Lower lobe of right lung (tissue), 2 donors: ENCODE data around the gene GPR176. TPM values are rescaled to one million over a fixed set of nuclear protein-coding genes. Genes with fewer than 3 reads are reported as not detected.
"Not testable (repeated sequence)": the region's sequence is repeated elsewhere in the genome, so short reads cannot be mapped to it uniquely, and the experiment has no call there.

ENCODE experiments used
- ATAC-seq, 2 donors: fragments of 200-7000 bp; cut with Tn5 transposase; one replicate each; pipeline ENCODE4 v1.9.1; 2020 to 2022; ENCODE audit warnings: mild to moderate bottlenecking in 2 of 2, moderate library complexity in 2 of 2
- DNase-seq: peaks from one replicate; pipeline ENCODE4 v3.0.0-alpha.2; 2020
- H3K27ac ChIP-seq: fragments of 200-600 bp; one replicate; pipeline ENCODE4 v1.8.0; 2022
- H3K27me3 ChIP-seq: fragments of 200-600 bp; one replicate; pipeline ENCODE4 v1.8.0; 2022; ENCODE audit warnings: low read depth
- H3K36me3 ChIP-seq: fragments of 200-600 bp; one replicate; pipeline ENCODE4 v1.8.0; 2022; ENCODE audit warnings: mild to moderate bottlenecking
- H3K4me1 ChIP-seq: fragments of 200-600 bp; one replicate; pipeline ENCODE4 v1.8.0; 2022
- H3K4me3 ChIP-seq: fragments of 200-600 bp; one replicate; pipeline ENCODE4 v1.8.0; 2022; ENCODE audit warnings: mild to moderate bottlenecking
- H3K9me3 ChIP-seq: fragments of 200-600 bp; one replicate; pipeline ENCODE4 v1.8.0; 2022
- CTCF ChIP-seq: fragments of 200-600 bp; IDR thresholded peaks from one replicate; pipeline ENCODE4 v1.8.0; 2022; ENCODE audit warnings: antibody characterized with exemption, mild to moderate bottlenecking
- intact Hi-C: fragments of 100-400 bp; cut with DNase I; formaldehyde crosslinking; loops from one replicate; pipeline ENCODE4 v1.11.0; 2022
- total RNA-seq: library from RNA; stranded (reverse); fragmentation: NEBNext Ultra II Directional; extraction: Animal tissue kit (Norgen Biotek cat#: 25700); gene quantifications from one replicate; pipeline ENCODE4 v1.2.1, GENCODE V29; 2021
- donor health status: DM: no; HTN: yes; CAD: no; lungs with severe emphysema.

GPR176 gene
- total RNA-seq, 1 donor from 2014 or later = 2.4 TPM

- Histone ChIP-seq H3K4me1 (no peaks in the 10 kb centered on the region), H3K27me3 (peaks cover 3% of the 10 kb centered on the region), H3K4me3 (no peak overlapping the region), H3K9me3 (no peaks in the 10 kb centered on the region), H3K36me3 (no peaks in the 10 kb centered on the region), H3K27ac (no peak overlapping the region)
- no peak for TF ChIP-seq CTCF
- DNase-seq (no peak), ATAC-seq (no peak)
- intact Hi-C loops = no loop called here
These were observed 16.0 kb downstream of the GPR176 start for GRCh38 chr15:39904115-39904514.

- Histone ChIP-seq H3K27ac (no peak overlapping the region), H3K4me3 (no peak overlapping the region), H3K27me3 (no peaks in the 10 kb centered on the region), H3K4me1 (no peaks in the 10 kb centered on the region), H3K36me3 (no peaks in the 10 kb centered on the region), H3K9me3 (no peaks in the 10 kb centered on the region)
- ATAC-seq = no peak
- intact Hi-C loops = no loop called here
- no peak for TF ChIP-seq CTCF
- no peak for DNase-seq
These were observed 21.7 kb downstream of the GPR176 start for GRCh38 chr15:39898317-39898716.

- no peaks in the 10 kb centered on the region for H3K9me3 ChIP-seq
- no peak for TF ChIP-seq CTCF
- H3K27ac ChIP-seq = no peak overlapping the region
- H3K4me3 ChIP-seq = no peak overlapping the region
- no peaks in the 10 kb centered on the region for H3K4me1 ChIP-seq
- H3K27me3 ChIP-seq = no peaks in the 10 kb centered on the region
- H3K36me3 ChIP-seq = no peaks in the 10 kb centered on the region
- intact Hi-C loops = no loop called here
- DNase-seq = no peak
- no peak for ATAC-seq
These were observed 23.2 kb downstream of the GPR176 start for GRCh38 chr15:39896846-39897245.

GRCh38 chr15:39896101-39896500 lies 24.0 kb downstream of the GPR176 start:
- no peak overlapping the region for H3K4me3 ChIP-seq
- no peaks in the 10 kb centered on the region for H3K9me3 ChIP-seq
- intact Hi-C loops = no loop called here
- TF ChIP-seq CTCF = no peak
- no peak for ATAC-seq
- H3K27me3 ChIP-seq = no peaks in the 10 kb centered on the region
- DNase-seq = no peak
- H3K4me1 ChIP-seq = no peaks in the 10 kb centered on the region
- H3K27ac ChIP-seq = no peak overlapping the region
- H3K36me3 ChIP-seq = no peaks in the 10 kb centered on the region

GRCh38 chr15:39893051-39893450 lies 27.0 kb downstream of the GPR176 start:
- H3K36me3 ChIP-seq, H3K27me3 ChIP-seq, H3K4me1 ChIP-seq, intact Hi-C loops, DNase-seq, H3K4me3 ChIP-seq, H3K27ac ChIP-seq, ATAC-seq, H3K9me3 ChIP-seq: not testable (repeated sequence)

GRCh38 chr15:39892418-39892817 lies 27.6 kb downstream of the GPR176 start:
- peaks cover 6% of the 10 kb centered on the region for H3K4me1 ChIP-seq
- intact Hi-C loops = no loop called here
- DNase-seq (no peak), ATAC-seq (no peak)
- TF ChIP-seq CTCF = no peak
- H3K27ac ChIP-seq = no peak overlapping the region
- no peaks in the 10 kb centered on the region for H3K27me3 ChIP-seq
- H3K36me3 ChIP-seq = no peaks in the 10 kb centered on the region
- no peak overlapping the region for H3K4me3 ChIP-seq
- H3K9me3 ChIP-seq = no peaks in the 10 kb centered on the region
